ENCODE results near the gene PEBP1. TPM values are rescaled to one million over a fixed set of nuclear protein-coding genes. Genes with fewer than 3 reads are reported as not detected.

Gene PEBP1
- total and polyA plus RNA-seq, 2 of the 4 experiments (the other 2 are of a cell fraction), result 129 to 161 TPM

- Histone ChIP-seq H3K4me2 (ENCODE audit: low read depth, low read length) (no peak overlapping the region), H2AK5ac (ENCODE audit: low read depth, low read length) (no peak overlapping the region), H3K4me3 (ENCODE audit: insufficient read depth, low read depth, low read length) (no peak overlapping the region), H2BK120ac (ENCODE audit: low read depth, low read length) (no peak overlapping the region), H2BK15ac (ENCODE audit: low read depth, low read length) (no peak overlapping the region), H3K36me3 (ENCODE audit: control insufficient read depth, insufficient read depth, low read length) (peaks cover 8% of the 10 kb centered on the region), H3K23ac (ENCODE audit: low read depth, low read length) (no peak overlapping the region), H2AK9ac (replicated peaks; ENCODE audit: low read depth, low read length, poor library complexity) (no peak overlapping the region), H2BK5ac (ENCODE audit: low read depth, low read length, poor library complexity, severe bottlenecking) (no peak overlapping the region), H3K9me1 (ENCODE audit: insufficient read depth, low read length) (no peaks in the 10 kb centered on the region), H3K4me1 (ENCODE audit: control insufficient read depth, insufficient read depth, low read length) (no peaks in the 10 kb centered on the region), H3K9ac (ENCODE audit: low read depth, low read length) (no peak overlapping the region), H3K56ac (ENCODE audit: extremely low read depth, insufficient read depth, low read length) (no peak overlapping the region), H3K27ac (ENCODE audit: insufficient read depth, low read length) (no peak overlapping the region), H4K91ac (ENCODE audit: insufficient read depth, low read depth, low read length) (no peak overlapping the region), H2BK20ac (ENCODE audit: low read depth, low read length) (no peak overlapping the region), H3K4ac (ENCODE audit: low read depth, low read length) (no peak overlapping the region), H3K27me3 (ENCODE audit: control insufficient read depth, insufficient read depth, low read length) (no peaks in the 10 kb centered on the region), H3K18ac (ENCODE audit: low read depth, low read length) (no peak overlapping the region), H3K14ac (replicated peaks; ENCODE audit: low read depth, low read length) (no peak overlapping the region), H4K20me1 (ENCODE audit: insufficient read depth, low read length) (no peaks in the 10 kb centered on the region; the same call in 1 of the 2 replicates), H3K9me3 (ENCODE audit: control insufficient read depth, insufficient read depth, low read length) (no peaks in the 10 kb centered on the region), H3K79me1 (ENCODE audit: low read depth in 1 of 2, low read length in 2 of 2) (peaks cover 0 to 8% of the 10 kb centered on the region in 2 experiments; a peak in 1 of 4 replicates), H4K5ac (ENCODE audit: low read depth, low read length) (no peak overlapping the region), H4K8ac (ENCODE audit: low read depth in 2 of 2, low read length in 2 of 2) (no peak overlapping the region), H2AFZ (replicated peaks; ENCODE audit: low read length, poor library complexity) (no peak overlapping the region)
- dilution Hi-C loops (cut with HindIII; ENCODE audit: low sequenced_read_pairs, unreplicated experiment), result no loop called here
- intact Hi-C loops (cut with micrococcal nuclease), result no loop called here
- no peak for DNase-seq
- ChIA-PET POLR2A (ENCODE audit: unreplicated experiment) (no interaction called here), CTCF (no interaction called here)
- no TSS peak for BruUV-seq (replicated peaks)
- TF ChIP-seq SMC3 (IDR thresholded peaks at IDR 0.05; ENCODE audit: low read depth, low read length) (no peak), RAD21 (IDR thresholded peaks at IDR 0.05; ENCODE audit: low read length) (no peak), RCOR1 (IDR thresholded peaks at IDR 0.05; ENCODE audit: insufficient replicate concordance, low read length) (no peak), MXI1 (IDR thresholded peaks at IDR 0.05; ENCODE audit: borderline replicate concordance, low read depth, low read length) (no peak), ELK1 (IDR thresholded peaks at IDR 0.05; ENCODE audit: borderline replicate concordance, low read depth, low read length) (no peak)
- in situ Hi-C loops (cut with MboI; ENCODE audit: low sequenced_read_pairs), result no loop called here
- no CpG with 5 or more reads among the region's 3 CpGs for WGBS, 2 experiments (ENCODE audit: extremely low coverage in 2 of 2, insufficient read length in 1 of 2)
- ATAC-seq (ENCODE audit: low read depth), result no peak
Observed at GRCh38 chr12:118094039-118094438, 41.9 kb upstream of the PEBP1 start.

All from IMR-90 (cell line).